Coronary artery (tissue), 2 donors: ENCODE data around the gene EPHB2.

ENCODE experiments used
- DNase-seq: peaks from one replicate; pipeline ENCODE4 v3.0.0-alpha.2; 2017; ENCODE audit warnings: low spot score
- H3K27ac ChIP-seq, 2 donors: fragments of 200-600 bp; sonication (generic); one replicate each; pipeline ENCODE4 v1.5.1; 2016 to 2019
- H3K4me3 ChIP-seq: fragments of 200-600 bp; sonication (generic); 2 replicates; pipeline ENCODE4 v1.5.1; 2016; ENCODE audit warnings: mild to moderate bottlenecking, moderate library complexity
- TF ChIP-seq, protein P1 (sequence below): fragments of 200-600 bp; sonication (generic); IDR thresholded peaks from one replicate; pipeline ENCODE4 v1.5.1; 2019; ENCODE audit warnings: antibody characterized with exemption

The EPHB2 gene

GRCh38 chr1:22857661-22858060, 147.0 kb downstream of the EPHB2 start:
- no peak overlapping the region for H3K27ac ChIP-seq
- no peak overlapping the region for H3K4me3 ChIP-seq
- TF ChIP-seq, protein P1, sequence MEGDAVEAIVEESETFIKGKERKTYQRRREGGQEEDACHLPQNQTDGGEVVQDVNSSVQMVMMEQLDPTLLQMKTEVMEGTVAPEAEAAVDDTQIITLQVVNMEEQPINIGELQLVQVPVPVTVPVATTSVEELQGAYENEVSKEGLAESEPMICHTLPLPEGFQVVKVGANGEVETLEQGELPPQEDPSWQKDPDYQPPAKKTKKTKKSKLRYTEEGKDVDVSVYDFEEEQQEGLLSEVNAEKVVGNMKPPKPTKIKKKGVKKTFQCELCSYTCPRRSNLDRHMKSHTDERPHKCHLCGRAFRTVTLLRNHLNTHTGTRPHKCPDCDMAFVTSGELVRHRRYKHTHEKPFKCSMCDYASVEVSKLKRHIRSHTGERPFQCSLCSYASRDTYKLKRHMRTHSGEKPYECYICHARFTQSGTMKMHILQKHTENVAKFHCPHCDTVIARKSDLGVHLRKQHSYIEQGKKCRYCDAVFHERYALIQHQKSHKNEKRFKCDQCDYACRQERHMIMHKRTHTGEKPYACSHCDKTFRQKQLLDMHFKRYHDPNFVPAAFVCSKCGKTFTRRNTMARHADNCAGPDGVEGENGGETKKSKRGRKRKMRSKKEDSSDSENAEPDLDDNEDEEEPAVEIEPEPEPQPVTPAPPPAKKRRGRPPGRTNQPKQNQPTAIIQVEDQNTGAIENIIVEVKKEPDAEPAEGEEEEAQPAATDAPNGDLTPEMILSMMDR, result no peak
- DNase-seq, result no peak

DNA sequence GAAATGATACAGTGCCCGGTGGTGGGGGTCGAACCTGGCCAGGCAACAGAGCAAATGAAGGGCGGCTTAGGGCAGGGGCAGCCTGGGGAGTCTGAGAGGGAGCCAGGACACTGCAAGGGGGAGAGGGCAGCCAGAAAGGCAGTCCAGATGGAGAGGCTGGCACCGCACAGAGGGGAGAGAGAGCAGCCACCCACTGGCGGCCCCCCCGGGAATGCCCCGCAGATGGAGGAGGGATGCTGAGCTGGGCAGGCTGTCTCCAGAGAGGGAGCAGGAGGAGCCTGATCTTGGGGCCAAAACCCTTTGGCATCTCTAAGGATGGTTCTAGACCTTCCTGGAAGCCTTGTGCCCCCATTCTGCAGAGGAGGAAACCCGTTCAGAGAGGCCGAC, 149.8 kb downstream of the EPHB2 start:
- no peak for DNase-seq
- no peak overlapping the region for H3K4me3 ChIP-seq
- TF ChIP-seq, protein P1, result no peak
- no peak overlapping the region for H3K27ac ChIP-seq

DNA sequence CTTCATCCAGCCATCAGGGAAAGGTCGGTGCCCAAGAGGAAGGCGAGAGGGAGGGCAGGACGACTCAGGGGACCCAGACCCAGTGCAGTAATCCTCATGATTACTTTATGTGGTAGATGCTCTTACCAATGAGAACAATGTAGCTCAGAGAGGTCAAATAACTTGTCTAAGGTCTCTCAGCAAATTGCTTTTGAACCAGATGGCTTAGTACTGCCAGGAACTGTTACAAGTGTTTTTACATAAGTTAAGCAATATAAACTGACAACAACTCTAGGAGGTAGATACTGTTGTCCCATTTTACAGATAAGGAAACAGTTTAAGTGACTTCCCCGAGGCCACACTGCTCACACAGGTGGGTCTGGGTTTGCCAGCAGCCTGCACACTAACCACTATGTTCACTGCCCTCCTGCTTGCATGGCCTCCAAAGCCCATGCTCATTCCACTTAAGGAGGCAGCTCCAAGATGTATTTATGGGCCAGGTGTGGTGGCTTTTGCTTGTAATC, 150.3 kb downstream of the EPHB2 start:
- Histone ChIP-seq H3K4me3 (no peak overlapping the region), H3K27ac (no peak overlapping the region)
- no peak for DNase-seq
- TF ChIP-seq, protein P1, result no peak

GRCh38 chr1:22861764-22862440, 151.3 kb downstream of the EPHB2 start:
- TF ChIP-seq, protein P1, result no peak
- no peak overlapping the region for H3K27ac ChIP-seq

DNA sequence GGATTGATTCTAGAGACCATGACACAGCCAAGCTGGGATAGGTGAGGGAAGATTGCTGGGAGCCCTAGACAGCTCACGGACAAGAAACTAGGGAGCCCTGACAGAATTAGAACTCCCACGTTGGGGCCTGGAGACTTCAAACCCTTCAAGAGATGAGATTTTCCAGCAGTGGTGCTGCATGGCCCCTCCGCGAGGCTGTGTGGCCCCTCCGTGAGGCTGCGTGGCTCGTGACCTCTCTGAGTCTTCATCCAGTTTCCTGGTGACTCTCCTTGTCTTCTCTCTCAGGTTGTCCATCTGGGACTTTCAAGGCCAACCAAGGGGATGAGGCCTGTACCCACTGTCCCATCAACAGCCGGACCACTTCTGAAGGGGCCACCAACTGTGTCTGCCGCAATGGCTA, 152.1 kb downstream of the EPHB2 start:
- Histone ChIP-seq H3K27ac (no peak overlapping the region), H3K4me3 (no peak overlapping the region)
- TF ChIP-seq, protein P1, result no peak
- no peak for DNase-seq

More at GRCh38 chr1:22861764-22862440, 151.3 kb downstream of the EPHB2 start:
- DNase-seq, result no peak
- H3K4me3 ChIP-seq, result no peak overlapping the region

DNA sequence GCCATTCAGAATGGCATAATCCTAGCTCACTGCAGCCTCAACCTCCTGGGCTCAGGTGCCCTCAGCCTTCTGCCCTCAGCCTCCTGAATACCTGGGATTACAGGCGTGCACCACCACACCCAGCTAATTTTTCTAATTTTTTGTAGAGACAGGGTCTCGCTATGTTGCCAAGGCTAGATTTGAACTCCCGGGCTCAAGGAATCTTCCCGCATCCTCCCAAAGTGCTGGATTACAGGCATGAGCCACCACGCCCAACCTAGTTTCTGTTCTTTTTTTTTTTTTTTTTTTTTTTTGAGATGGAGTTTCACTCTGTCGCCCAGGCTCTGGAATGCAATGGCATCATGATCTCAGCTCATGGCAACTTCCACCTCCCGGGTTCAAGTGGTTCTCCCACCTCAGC, 153.1 kb downstream of the EPHB2 start:
- TF ChIP-seq, protein P1, result no peak
- DNase-seq, result no peak
- Histone ChIP-seq H3K27ac (no peak overlapping the region), H3K4me3 (no peak overlapping the region)

GRCh38 chr1:22864886-22865285, 154.2 kb downstream of the EPHB2 start:
- no peak for DNase-seq
- TF ChIP-seq, protein P1, result no peak
- no peak overlapping the region for H3K27ac ChIP-seq
- H3K4me3 ChIP-seq, result no peak overlapping the region
